MM.1S (cell line): ENCODE measurements around the gene GLYATL3.

ENCODE experiments used
- DNase-seq: peaks from one replicate; pipeline ENCODE4 v3.0.0-alpha.2; 2015
- H2AFZ ChIP-seq: fragments of 300-600 bp; sonication (generic); 2 replicates; pipeline ENCODE4 v1.6.0; 2016; ENCODE audit warnings: antibody characterized with exemption, low read length
- H3F3A ChIP-seq: fragments of 300-600 bp; sonication (generic); 2 replicates; pipeline ENCODE4 v1.6.1; 2016; ENCODE audit warnings: mild to moderate bottlenecking, antibody characterized with exemption, low read length, moderate library complexity, mixed read lengths; ENCODE audit not compliant: insufficient read depth
- H3K27ac ChIP-seq: fragments of 300-600 bp; sonication (generic); 2 replicates; pipeline ENCODE4 v1.5.1; 2016; ENCODE audit warnings: mild to moderate bottlenecking, low read length
- H3K27me3 ChIP-seq: fragments of 300-600 bp; sonication (generic); replicated peaks from 2 replicates; pipeline ENCODE4 v1.6.0; 2016; ENCODE audit warnings: low read length; ENCODE audit not compliant: insufficient read depth
- H3K36me3 ChIP-seq: fragments of 300-600 bp; sonication (generic); replicated peaks from 2 replicates; pipeline ENCODE4 v1.6.1; 2016; ENCODE audit warnings: mild to moderate bottlenecking, low read length, mixed read lengths; ENCODE audit not compliant: insufficient read depth
- H3K4me1 ChIP-seq: fragments of 300-600 bp; sonication (generic); 2 replicates; pipeline ENCODE4 v1.6.1; 2016; ENCODE audit warnings: low read length, mixed read lengths
- H3K4me2 ChIP-seq: fragments of 300-600 bp; sonication (generic); 2 replicates; pipeline ENCODE4 v1.6.0; 2016; ENCODE audit warnings: low read depth, low read length
- H3K4me3 ChIP-seq: fragments of 300-600 bp; sonication (generic); 2 replicates; pipeline ENCODE4 v1.5.1; 2016; ENCODE audit warnings: low read length, mixed read lengths
- H3K79me2 ChIP-seq: fragments of 300-600 bp; sonication (generic); 2 replicates; pipeline ENCODE4 v1.6.1; 2016; ENCODE audit warnings: mixed run types, low read length, mixed read lengths
- H3K9ac ChIP-seq: fragments of 300-600 bp; sonication (generic); 2 replicates; pipeline ENCODE4 v1.6.1; 2016; ENCODE audit warnings: low read length, mixed read lengths
- H3K9me2 ChIP-seq: fragments of 300-600 bp; sonication (generic); replicated peaks from 2 replicates; pipeline ENCODE4 v1.6.1; 2016; ENCODE audit warnings: mild to moderate bottlenecking, low read length, mixed read lengths; ENCODE audit not compliant: insufficient read depth
- H3K9me3 ChIP-seq: fragments of 300-600 bp; sonication (generic); replicated peaks from 2 replicates; pipeline ENCODE4 v1.6.1; 2016; ENCODE audit warnings: mild to moderate bottlenecking, low read length, mixed read lengths; ENCODE audit not compliant: insufficient read depth
- H4K20me1 ChIP-seq: fragments of 300-600 bp; sonication (generic); 2 replicates; pipeline ENCODE4 v1.6.1; 2016; ENCODE audit warnings: mild to moderate bottlenecking, low read length, moderate library complexity, mixed read lengths; ENCODE audit not compliant: insufficient read depth
- EZH2 ChIP-seq: fragments of 300-600 bp; sonication (generic); optimal IDR thresholded peaks from 2 replicates; pipeline ENCODE3; 2017; ENCODE audit warnings: low read depth, mild to moderate bottlenecking, antibody characterized with exemption, low read length, mixed read lengths
- EZH2phosphoT487 ChIP-seq: fragments of 300-600 bp; sonication (generic); IDR thresholded peaks from 2 replicates; pipeline ENCODE4 v1.6.1; 2018; ENCODE audit warnings: antibody characterized with exemption, low read length
- TF ChIP-seq, protein P1 (sequence below): fragments of 300-600 bp; sonication (generic); IDR thresholded peaks from 2 replicates; pipeline ENCODE4 v1.5.1; 2016; ENCODE audit warnings: antibody characterized with exemption, low read length, mixed read lengths

The GLYATL3 gene

DNA sequence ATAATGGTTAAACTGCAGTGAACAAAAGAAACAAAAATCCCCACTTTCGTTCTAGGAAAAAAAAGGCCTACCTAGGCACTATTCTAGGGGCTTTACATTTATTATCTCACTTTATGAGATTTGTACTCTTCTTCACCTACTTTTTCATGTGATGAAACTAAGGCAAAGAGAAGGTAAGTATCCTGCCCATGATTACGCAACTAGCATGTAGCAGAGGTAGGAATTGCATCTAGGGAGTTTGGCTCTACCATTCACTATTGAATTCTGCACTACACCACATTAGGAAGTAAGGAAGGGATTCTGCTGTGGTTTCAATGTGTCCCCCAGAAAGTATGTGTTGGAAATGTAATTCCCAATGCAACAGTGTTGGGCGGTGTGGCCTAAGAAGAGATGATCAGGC is 39.4 kb downstream of the GLYATL3 start:
- H3K9ac ChIP-seq, result no peak overlapping the region
- no peaks in the 10 kb centered on the region for H3K79me2 ChIP-seq
- no peaks in the 10 kb centered on the region for H4K20me1 ChIP-seq
- H3K4me3 ChIP-seq, result no peak overlapping the region
- H3K9me3 ChIP-seq, result no peaks in the 10 kb centered on the region
- no peaks in the 10 kb centered on the region for H3K36me3 ChIP-seq
- TF ChIP-seq, protein P1, sequence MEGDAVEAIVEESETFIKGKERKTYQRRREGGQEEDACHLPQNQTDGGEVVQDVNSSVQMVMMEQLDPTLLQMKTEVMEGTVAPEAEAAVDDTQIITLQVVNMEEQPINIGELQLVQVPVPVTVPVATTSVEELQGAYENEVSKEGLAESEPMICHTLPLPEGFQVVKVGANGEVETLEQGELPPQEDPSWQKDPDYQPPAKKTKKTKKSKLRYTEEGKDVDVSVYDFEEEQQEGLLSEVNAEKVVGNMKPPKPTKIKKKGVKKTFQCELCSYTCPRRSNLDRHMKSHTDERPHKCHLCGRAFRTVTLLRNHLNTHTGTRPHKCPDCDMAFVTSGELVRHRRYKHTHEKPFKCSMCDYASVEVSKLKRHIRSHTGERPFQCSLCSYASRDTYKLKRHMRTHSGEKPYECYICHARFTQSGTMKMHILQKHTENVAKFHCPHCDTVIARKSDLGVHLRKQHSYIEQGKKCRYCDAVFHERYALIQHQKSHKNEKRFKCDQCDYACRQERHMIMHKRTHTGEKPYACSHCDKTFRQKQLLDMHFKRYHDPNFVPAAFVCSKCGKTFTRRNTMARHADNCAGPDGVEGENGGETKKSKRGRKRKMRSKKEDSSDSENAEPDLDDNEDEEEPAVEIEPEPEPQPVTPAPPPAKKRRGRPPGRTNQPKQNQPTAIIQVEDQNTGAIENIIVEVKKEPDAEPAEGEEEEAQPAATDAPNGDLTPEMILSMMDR, result no peak
- TF ChIP-seq EZH2 (no peak), EZH2phosphoT487 (no peak)
- DNase-seq, result no peak
- H3F3A ChIP-seq, result no peaks in the 10 kb centered on the region
- H3K4me1 ChIP-seq, result no peaks in the 10 kb centered on the region
- no peak overlapping the region for H2AFZ ChIP-seq
- H3K4me2 ChIP-seq, result no peak overlapping the region
- H3K27ac ChIP-seq, result no peak overlapping the region
- H3K27me3 ChIP-seq, result no peaks in the 10 kb centered on the region
- H3K9me2 ChIP-seq, result no peaks in the 10 kb centered on the region

- TF ChIP-seq EZH2phosphoT487 (no peak), EZH2 (no peak)
- TF ChIP-seq, protein P1, result no peak
- no peaks in the 10 kb centered on the region for H3F3A ChIP-seq
- no peaks in the 10 kb centered on the region for H3K9me2 ChIP-seq
- H3K4me2 ChIP-seq, result no peak overlapping the region
- no peak overlapping the region for H3K27ac ChIP-seq
- no peaks in the 10 kb centered on the region for H3K9me3 ChIP-seq
- no peaks in the 10 kb centered on the region for H3K4me1 ChIP-seq
- H3K9ac ChIP-seq, result no peak overlapping the region
- no peaks in the 10 kb centered on the region for H3K79me2 ChIP-seq
- no peaks in the 10 kb centered on the region for H4K20me1 ChIP-seq
- no peaks in the 10 kb centered on the region for H3K36me3 ChIP-seq
- H2AFZ ChIP-seq, result no peak overlapping the region
- no peaks in the 10 kb centered on the region for H3K27me3 ChIP-seq
- DNase-seq, result no peak
- no peak overlapping the region for H3K4me3 ChIP-seq
These were observed 40.9 kb downstream of the GLYATL3 start for GRCh38 chr6:49540614-49541013.

DNA sequence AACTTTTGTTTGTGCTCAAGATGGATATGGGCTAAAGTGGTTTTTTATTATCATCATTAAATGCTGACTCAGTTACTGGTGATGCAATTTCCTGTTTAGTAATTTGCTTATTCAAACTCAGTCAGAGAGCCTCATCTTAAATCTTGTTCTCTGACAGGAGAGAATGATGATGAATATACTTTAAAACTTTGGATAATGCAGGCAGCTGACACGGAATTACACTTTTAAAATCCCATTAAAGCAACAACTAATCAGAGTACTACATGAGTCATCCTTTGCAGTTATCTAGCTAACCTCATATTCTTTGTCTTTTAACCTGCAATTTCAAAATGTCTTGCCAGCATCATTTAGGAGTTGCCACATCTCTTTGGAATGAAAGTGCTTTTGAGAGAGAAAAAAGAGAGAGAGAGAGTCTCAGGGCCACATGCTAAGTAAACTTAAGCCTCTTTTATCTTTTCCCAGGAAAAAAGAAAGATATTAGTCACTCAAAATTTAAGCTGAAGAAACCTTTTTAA is 41.5 kb downstream of the GLYATL3 start:
- H2AFZ ChIP-seq, result no peak overlapping the region
- H3K4me2 ChIP-seq, result no peak overlapping the region
- no peaks in the 10 kb centered on the region for H3K9me2 ChIP-seq
- H4K20me1 ChIP-seq, result no peaks in the 10 kb centered on the region
- TF ChIP-seq, protein P1, result no peak
- TF ChIP-seq EZH2, result no peak
- TF ChIP-seq EZH2phosphoT487, result no peak
- no peaks in the 10 kb centered on the region for H3K9me3 ChIP-seq
- no peak overlapping the region for H3K9ac ChIP-seq
- no peak overlapping the region for H3K27ac ChIP-seq
- DNase-seq, result no peak
- no peaks in the 10 kb centered on the region for H3K27me3 ChIP-seq
- H3K36me3 ChIP-seq, result no peaks in the 10 kb centered on the region
- H3K4me3 ChIP-seq, result no peak overlapping the region
- no peaks in the 10 kb centered on the region for H3F3A ChIP-seq
- no peaks in the 10 kb centered on the region for H3K79me2 ChIP-seq
- no peaks in the 10 kb centered on the region for H3K4me1 ChIP-seq
